Measurements from ENCODE around the gene ETS1.

The ETS1 gene

GRCh38 chr11:128565881-128566280 is 21.5 kb downstream of the ETS1 start:
- peak in 1 of 2 donors; percentile 42 for DNase-seq

- no peak for DNase-seq
Measured at GRCh38 chr11:128564642-128565245, 22.6 kb downstream of the ETS1 start.

- DNase-seq = no peak
Measured at GRCh38 chr11:128563942-128564641, 23.3 kb downstream of the ETS1 start.

- DNase-seq = no peak
Measured at GRCh38 chr11:128563308-128563707, 24.1 kb downstream of the ETS1 start.

- DNase-seq = no peak
Measured at GRCh38 chr11:128559496-128560103, 27.8 kb downstream of the ETS1 start.

- DNase-seq = no peak
Measured at GRCh38 chr11:128555606-128556005, 31.8 kb downstream of the ETS1 start.

GRCh38 chr11:128553662-128554362 is 33.5 kb downstream of the ETS1 start:
- DNase-seq = no peak

- peak; percentile 35 to 81 for DNase-seq
Measured at GRCh38 chr11:128552783-128553661, 34.3 kb downstream of the ETS1 start.

- DNase-seq = peak; percentile 53 to 63
Measured at GRCh38 chr11:128551611-128552335, 35.6 kb downstream of the ETS1 start.

GRCh38 chr11:128551058-128551457 is 36.3 kb downstream of the ETS1 start:
- DNase-seq = peak in 1 of 2 donors; percentile 42

- DNase-seq = no peak
Measured at GRCh38 chr11:128550261-128550821, 37.0 kb downstream of the ETS1 start.

- no peak for DNase-seq
Measured at GRCh38 chr11:128549256-128549944, 38.0 kb downstream of the ETS1 start.

- peak; percentile 24 to 26 for DNase-seq
Measured at GRCh38 chr11:128548649-128549255, 38.6 kb downstream of the ETS1 start.

GRCh38 chr11:128547946-128548648 is 39.3 kb downstream of the ETS1 start:
- no peak for DNase-seq

GRCh38 chr11:128546916-128547315 is 40.4 kb downstream of the ETS1 start:
- no peak for DNase-seq

GRCh38 chr11:128544471-128545051 is 42.8 kb downstream of the ETS1 start:
- peak in 1 of 2 donors; percentile 19 for DNase-seq

GRCh38 chr11:128540469-128540868 is 46.9 kb downstream of the ETS1 start:
- DNase-seq = no peak

- no peak for DNase-seq
Measured at GRCh38 chr11:128536506-128536905, 50.9 kb downstream of the ETS1 start.
